HG03442 (cell line): Measurements from ENCODE around the gene LRBA.

Experiments
- ATAC-seq: cut with Tn5 transposase; IDR thresholded peaks from one replicate; pipeline ENCODE4 v1.9.1; 2021; ENCODE audit warnings: mild to moderate bottlenecking, moderate library complexity; ENCODE audit not compliant: unreplicated experiment

The LRBA gene

GRCh38 chr4:150258569-150258968, 756.5 kb downstream of the LRBA start:
- ATAC-seq = no peak

GRCh38 chr4:150256841-150257730, 758.0 kb downstream of the LRBA start:
- no peak for ATAC-seq

GRCh38 chr4:150256225-150256620, 758.9 kb downstream of the LRBA start:
- ATAC-seq = no peak

- no peak for ATAC-seq
Observed at GRCh38 chr4:150255610-150256224, 759.4 kb downstream of the LRBA start.

GRCh38 chr4:150253965-150254630, 761.0 kb downstream of the LRBA start:
- no peak for ATAC-seq

- ATAC-seq = no peak
Observed at GRCh38 chr4:150253416-150253815, 761.7 kb downstream of the LRBA start.

GRCh38 chr4:150252741-150253140, 762.3 kb downstream of the LRBA start:
- no peak for ATAC-seq

GRCh38 chr4:150252306-150252705, 762.8 kb downstream of the LRBA start:
- ATAC-seq = no peak

GRCh38 chr4:150251752-150252190, 763.3 kb downstream of the LRBA start:
- no peak for ATAC-seq

- ATAC-seq = no peak
Observed at GRCh38 chr4:150250998-150251651, 764.0 kb downstream of the LRBA start.

- ATAC-seq = no peak
Observed at GRCh38 chr4:150250293-150250997, 764.6 kb downstream of the LRBA start.

GRCh38 chr4:150248181-150248580, 766.9 kb downstream of the LRBA start:
- no peak for ATAC-seq

GRCh38 chr4:150247184-150247583, 767.9 kb downstream of the LRBA start:
- no peak for ATAC-seq

- no peak for ATAC-seq
Observed at GRCh38 chr4:150244600-150244999, 770.5 kb downstream of the LRBA start.

- no peak for ATAC-seq
Observed at GRCh38 chr4:150243932-150244331, 771.2 kb downstream of the LRBA start.

GRCh38 chr4:150242820-150243458, 772.1 kb downstream of the LRBA start:
- ATAC-seq = no peak

- ATAC-seq = no peak
Observed at GRCh38 chr4:150240011-150240410, 775.1 kb downstream of the LRBA start.

GRCh38 chr4:150238591-150238990, 776.5 kb downstream of the LRBA start:
- no peak for ATAC-seq

GRCh38 chr4:150237110-150237872, 777.8 kb downstream of the LRBA start:
- no peak for ATAC-seq
